IMR-90 (cell line): ENCODE results near the gene USP24. TPM values are rescaled to one million over a fixed set of nuclear protein-coding genes. Genes with fewer than 3 reads are reported as not detected.
A peak's percentile ranks its signal among the peaks of the same experiment; 100 is the strongest.
"Not testable (repeated sequence)": the region's sequence is repeated elsewhere in the genome, so short reads cannot be mapped to it uniquely, and the experiment has no call there.

Experiments
- ATAC-seq: fragments of 200-7000 bp; cut with Tn5 transposase; 2 replicates; pipeline ENCODE4 v1.9.1; 2020; ENCODE audit warnings: low read depth, mild to moderate bottlenecking, moderate library complexity
- BruUV-seq: library from RNA; stranded (reverse); fragments of 400-500 nt; replicated peaks from 2 replicates; lab custom pipeline; 2021; lab: Mats Ljungman, UMichigan
- CTCF ChIA-PET: fragments of 300-600 bp; formaldehyde crosslinking; extraction: SDS; loops from one replicate; lab custom pipeline; 2021; ENCODE audit warnings: antibody characterized with exemption; lab: Yijun Ruan, JAX
- POLR2A ChIA-PET: fragments of 300-600 bp; sonication (Branson Sonifier 250); formaldehyde crosslinking; loops from one replicate; lab custom pipeline; 2022; ENCODE audit warnings: antibody characterized with exemption; ENCODE audit not compliant: unreplicated experiment; lab: Charles Lee
- DNase-seq: peaks from one replicate; pipeline ENCODE4 v3.0.0; 2013
- H2AFZ ChIP-seq: replicated peaks from 2 replicates; pipeline ENCODE3; 2013; ENCODE audit warnings: low read length, mild to moderate bottlenecking; ENCODE audit not compliant: poor library complexity
- H2AK5ac ChIP-seq: 2 replicates; pipeline ENCODE4 v1.6.1; 2013; ENCODE audit warnings: low read depth, low read length, inconsistent platforms
- H2AK9ac ChIP-seq: replicated peaks from 2 replicates; pipeline ENCODE3; 2013; ENCODE audit warnings: mild to moderate bottlenecking, low read depth, low read length, moderate library complexity; ENCODE audit not compliant: poor library complexity
- H2BK120ac ChIP-seq: 2 replicates; pipeline ENCODE4 v1.6.1; 2013; ENCODE audit warnings: low read depth, low read length, inconsistent platforms
- H2BK15ac ChIP-seq: 3 replicates; pipeline ENCODE4 v1.6.1; 2013; ENCODE audit warnings: low read depth, low read length, inconsistent platforms
- H2BK20ac ChIP-seq: 2 replicates; pipeline ENCODE4 v1.6.1; 2013; ENCODE audit warnings: low read depth, mild to moderate bottlenecking, inconsistent platforms, low read length, moderate library complexity
- H2BK5ac ChIP-seq: 2 replicates; pipeline ENCODE4 v1.6.1; 2013; ENCODE audit warnings: mild to moderate bottlenecking, low read depth, low read length, inconsistent platforms; ENCODE audit not compliant: poor library complexity, severe bottlenecking
- H3K14ac ChIP-seq: replicated peaks from 2 replicates; pipeline ENCODE4 v1.6.1; 2013; ENCODE audit warnings: low read depth, low read length, inconsistent platforms
- H3K18ac ChIP-seq: 2 replicates; pipeline ENCODE4 v1.6.1; 2013; ENCODE audit warnings: low read depth, low read length, control low read depth
- H3K23ac ChIP-seq: 2 replicates; pipeline ENCODE4 v1.6.1; 2013; ENCODE audit warnings: low read depth, low read length, inconsistent platforms
- H3K27ac ChIP-seq: 2 replicates; pipeline ENCODE4 v1.5.1; 2013; ENCODE audit warnings: mild to moderate bottlenecking, control low read depth, low read length; ENCODE audit not compliant: insufficient read depth
- H3K27me3 ChIP-seq: 2 replicates; pipeline ENCODE4 v1.6.1; 2013; ENCODE audit warnings: low read length; ENCODE audit not compliant: control insufficient read depth, insufficient read depth
- H3K36me3 ChIP-seq: 2 replicates; pipeline ENCODE4 v1.6.1; 2013; ENCODE audit warnings: low read length, mixed read lengths; ENCODE audit not compliant: control insufficient read depth, insufficient read depth
- H3K4ac ChIP-seq: 2 replicates; pipeline ENCODE4 v1.6.1; 2013; ENCODE audit warnings: low read depth, low read length, inconsistent platforms
- H3K4me1 ChIP-seq: 2 replicates; pipeline ENCODE4 v1.6.1; 2013; ENCODE audit warnings: low read length, mixed read lengths; ENCODE audit not compliant: control insufficient read depth, insufficient read depth
- H3K4me2 ChIP-seq: 2 replicates; pipeline ENCODE4 v1.6.1; 2013; ENCODE audit warnings: low read depth, mild to moderate bottlenecking, control low read depth, low read length, moderate library complexity
- H3K4me3 ChIP-seq: 2 replicates; pipeline ENCODE4 v1.5.1; 2013; ENCODE audit warnings: low read depth, mild to moderate bottlenecking, control low read depth, low read length, moderate library complexity; ENCODE audit not compliant: insufficient read depth
- H3K56ac ChIP-seq: 2 replicates; pipeline ENCODE4 v1.6.1; 2013; ENCODE audit warnings: low read length, inconsistent platforms; ENCODE audit not compliant: insufficient read depth; ENCODE audit errors: extremely low read depth
- H3K79me1 ChIP-seq, 2 experiments: 2 replicates each; pipeline ENCODE4 v1.6.1; 2013; ENCODE audit warnings: low read length in 2 of 2, inconsistent platforms in 1 of 2, low read depth in 1 of 2
- H3K9ac ChIP-seq: 2 replicates; pipeline ENCODE4 v1.6.1; 2013; ENCODE audit warnings: low read depth, low read length, control low read depth
- H3K9me1 ChIP-seq: 2 replicates; pipeline ENCODE4 v1.6.1; 2013; ENCODE audit warnings: low read length, inconsistent platforms; ENCODE audit not compliant: insufficient read depth
- H3K9me3 ChIP-seq: 2 replicates; pipeline ENCODE4 v1.6.1; 2013; ENCODE audit warnings: low read length; ENCODE audit not compliant: control insufficient read depth, insufficient read depth
- H4K20me1 ChIP-seq: 2 replicates; pipeline ENCODE4 v1.6.1; 2013; ENCODE audit warnings: low read length, inconsistent platforms; ENCODE audit not compliant: insufficient read depth
- H4K5ac ChIP-seq: 2 replicates; pipeline ENCODE4 v1.6.1; 2013; ENCODE audit warnings: mild to moderate bottlenecking, low read depth, low read length, control low read depth
- H4K8ac ChIP-seq, 2 experiments: 2 replicates each; pipeline ENCODE4 v1.6.1; 2013; ENCODE audit warnings: low read depth in 2 of 2, low read length in 2 of 2, control low read depth in 1 of 2, inconsistent platforms in 1 of 2
- H4K91ac ChIP-seq: 2 replicates; pipeline ENCODE4 v1.6.1; 2013; ENCODE audit warnings: low read depth, low read length, inconsistent platforms; ENCODE audit not compliant: insufficient read depth
- WGBS, 2 experiments: methylation state at CpG; one replicate each; pipeline versions ENCODE4 v1.1.5 to v1.1.7; 2013; ENCODE audit warnings: missing lambda C conversion rate in 2 of 2; ENCODE audit not compliant: insufficient read length in 1 of 2; ENCODE audit errors: extremely low coverage in 2 of 2; 5-methylcytosine and 5-hydroxymethylcytosine counted together
- dilution Hi-C: fragments of 300-500 bp; cut with HindIII; formaldehyde crosslinking; loops from one replicate; pipeline ENCODE4 v1.14.3; 2018; ENCODE audit warnings: low sequenced_read_pairs; ENCODE audit not compliant: unreplicated experiment
- in situ Hi-C: fragments of 300-500 bp; cut with MboI; formaldehyde crosslinking; loops from 3 replicates; pipeline ENCODE4 v1.14.3; 2019; ENCODE audit warnings: low sequenced_read_pairs, inconsistent platforms, mixed read lengths
- intact Hi-C: fragments of 100-400 bp; cut with micrococcal nuclease; formaldehyde crosslinking; loops from 2 replicates; pipeline ENCODE4 v1.10.0; 2022
- polyA plus RNA-seq, 3 experiments: library from polyadenylated mRNA; depleted of rRNA; stranded (reverse); fragments of >200 nt; gene quantifications; 2 replicates each; pipeline ENCODE4 v1.2.3, GENCODE V29; 2012; ENCODE audit warnings: low replicate concordance in 1 of 3
- total RNA-seq: library from RNA; depleted of rRNA; stranded (reverse); fragments of >200 nt; gene quantifications from 2 replicates; pipeline ENCODE4 v1.2.3, GENCODE V29; 2012

Gene USP24
- total and polyA plus RNA-seq, 2 of the 4 experiments (the other 2 are of a cell fraction), result 8.4 to 36.7 TPM

DNA sequence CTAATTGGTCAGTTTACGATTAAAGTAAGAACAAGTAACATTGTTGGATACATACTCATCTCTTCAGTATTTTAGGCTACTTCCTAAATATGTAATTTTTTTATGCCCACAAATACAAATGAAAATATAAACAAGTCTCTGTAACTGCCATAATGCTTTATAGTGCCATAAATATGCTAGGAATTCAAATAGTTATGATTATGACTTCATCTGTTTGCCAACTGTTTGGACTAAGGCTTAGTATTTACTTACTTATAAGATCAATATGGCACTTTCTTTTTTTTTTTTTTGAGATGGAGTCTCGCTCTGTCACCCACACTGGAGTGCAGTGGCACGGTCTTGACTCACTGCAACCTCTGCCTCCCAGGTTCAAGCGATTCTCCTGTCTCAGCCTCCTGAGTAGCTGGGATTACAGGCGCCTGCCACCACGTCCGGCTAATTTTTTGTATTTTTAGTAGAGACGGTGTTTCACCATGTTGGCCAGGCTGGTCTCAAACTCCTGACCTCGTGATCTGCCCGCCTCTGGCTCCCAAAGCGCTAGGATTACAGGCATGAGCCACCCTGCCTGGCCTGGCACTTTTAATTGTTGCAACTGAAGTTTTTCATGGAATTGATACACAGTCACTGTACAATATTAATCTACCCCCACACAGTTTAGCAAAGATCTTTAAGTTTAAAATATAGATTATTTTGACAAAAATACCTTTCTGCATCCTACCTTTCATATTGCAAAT is 23.8 kb downstream of the USP24 start:
- H2BK120ac ChIP-seq, H3K56ac ChIP-seq, DNase-seq, H2AK5ac ChIP-seq, H2AK9ac ChIP-seq, H3K9me3 ChIP-seq, H2BK15ac ChIP-seq, H2AFZ ChIP-seq, in situ Hi-C loops, H3K36me3 ChIP-seq, H3K9ac ChIP-seq, dilution Hi-C loops, H3K14ac ChIP-seq, H4K8ac ChIP-seq, H3K4me2 ChIP-seq, H2BK5ac ChIP-seq, H3K4me1 ChIP-seq, H2BK20ac ChIP-seq, POLR2A ChIA-PET, CTCF ChIA-PET, H3K4me3 ChIP-seq, H3K18ac ChIP-seq, H4K91ac ChIP-seq, H3K23ac ChIP-seq, H4K5ac ChIP-seq, H3K9me1 ChIP-seq, BruUV-seq, H3K4ac ChIP-seq, H3K27me3 ChIP-seq: not testable (repeated sequence)
- H4K20me1 ChIP-seq, result peaks cover 44% of the 10 kb centered on the region; the same call in 1 of the 2 replicates
- H3K79me1 ChIP-seq, result peaks cover 29 to 64% of the 10 kb centered on the region in 2 experiments
- 93% methylated on average over 3 of the region's 11 CpGs; no CpG with 5 or more reads in 1 of the 2 experiments for WGBS, 2 experiments
- H3K27ac ChIP-seq, result peak overlapping the region; percentile 31; the same call in 1 of the 2 replicates
- intact Hi-C loops, result loop anchor here (5.0 kb wide), 1 partner anchor 39 kb away; no protein-coding TSS in a partner anchor
- peak; percentile 65 for ATAC-seq
